HG02798 (cell line): ENCODE results near the gene TIMM29.

Experiments
- ATAC-seq: cut with Tn5 transposase; IDR thresholded peaks from one replicate; pipeline ENCODE4 v1.9.1; 2021; ENCODE audit warnings: mild to moderate bottlenecking; ENCODE audit not compliant: unreplicated experiment, poor library complexity

Gene TIMM29

DNA sequence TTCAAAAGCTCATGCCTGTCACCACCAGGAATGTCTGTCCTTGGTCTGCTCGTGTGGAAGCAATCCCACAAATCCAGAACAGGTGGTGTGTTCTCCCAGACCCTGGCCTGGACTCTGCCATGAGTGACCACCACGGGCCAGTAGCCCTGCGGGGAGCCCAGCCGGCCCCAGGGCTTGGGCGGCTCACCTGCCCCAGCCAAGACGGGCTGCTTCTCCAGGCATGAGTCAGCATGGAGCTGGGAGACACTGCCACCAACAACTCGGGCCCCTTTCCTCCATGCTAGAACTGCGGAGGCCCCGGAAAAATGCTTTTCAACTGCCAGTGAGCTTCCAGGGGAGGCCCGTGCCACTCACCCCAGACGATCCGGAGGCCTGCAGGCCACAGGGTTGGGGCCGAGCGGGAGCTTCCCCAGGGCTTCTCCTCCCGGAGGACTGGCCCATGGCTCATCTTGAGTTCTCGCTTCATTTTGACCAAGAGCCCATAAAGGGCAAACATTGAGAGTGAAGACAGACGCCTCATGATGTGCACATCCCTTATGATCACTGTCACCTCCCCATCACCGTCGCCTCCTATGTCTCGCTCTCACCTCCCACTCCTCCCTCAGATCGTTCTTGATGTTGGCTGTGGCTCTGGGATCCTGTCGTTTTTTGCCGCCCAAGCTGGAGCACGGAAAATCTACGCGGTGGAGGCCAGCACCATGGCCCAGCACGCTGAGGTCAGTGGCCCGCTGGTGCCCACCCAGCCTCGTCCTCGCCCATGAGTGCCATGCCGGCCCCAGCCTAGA is 16.8 kb upstream of the TIMM29 start:
- no peak for ATAC-seq

DNA sequence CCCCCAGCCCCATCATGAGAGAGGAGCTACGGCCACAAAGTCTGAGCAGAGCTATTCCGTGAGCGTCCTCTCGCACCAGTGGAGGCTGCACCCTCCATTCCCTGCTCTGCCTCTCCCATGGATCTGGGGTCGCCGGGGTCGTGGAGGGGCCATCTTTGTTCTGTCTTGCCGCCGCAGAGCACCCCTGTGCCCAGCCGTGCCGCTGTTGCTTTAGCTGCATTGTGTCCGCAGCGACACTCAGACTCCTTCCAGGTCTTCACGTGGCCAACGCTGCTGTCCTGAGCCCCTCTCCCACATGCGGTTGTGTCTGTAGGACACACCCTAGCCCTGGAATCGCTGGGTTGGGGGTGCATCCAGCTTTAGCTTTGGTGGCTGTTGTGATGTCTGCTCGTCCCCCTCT is 16.0 kb upstream of the TIMM29 start:
- no peak for ATAC-seq

DNA sequence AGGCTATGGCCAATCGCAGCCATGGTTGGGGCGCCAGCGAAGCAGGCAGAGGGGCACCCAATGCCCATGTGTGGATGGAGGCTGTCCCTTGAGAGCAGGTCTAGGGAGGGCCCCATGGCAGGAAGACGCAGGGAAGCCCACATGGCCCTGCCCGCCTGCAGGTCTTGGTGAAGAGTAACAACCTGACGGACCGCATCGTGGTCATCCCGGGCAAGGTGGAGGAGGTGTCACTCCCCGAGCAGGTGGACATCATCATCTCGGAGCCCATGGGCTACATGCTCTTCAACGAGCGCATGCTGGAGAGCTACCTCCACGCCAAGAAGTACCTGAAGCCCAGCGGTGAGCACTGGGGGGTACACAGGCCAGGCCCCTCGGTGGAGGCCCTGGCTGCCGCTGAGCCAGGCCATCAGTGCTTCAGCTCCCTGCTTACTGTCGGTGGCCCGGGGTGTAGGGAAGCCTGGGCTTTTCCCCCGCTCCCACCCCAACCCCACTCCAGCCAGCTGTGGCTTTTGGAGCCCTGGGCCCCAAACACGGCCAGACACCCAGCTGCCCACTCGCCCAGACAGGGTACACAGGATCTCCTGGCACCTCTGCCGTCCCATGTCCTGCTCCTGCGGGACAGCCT is 14.8 kb upstream of the TIMM29 start:
- no peak for ATAC-seq

DNA sequence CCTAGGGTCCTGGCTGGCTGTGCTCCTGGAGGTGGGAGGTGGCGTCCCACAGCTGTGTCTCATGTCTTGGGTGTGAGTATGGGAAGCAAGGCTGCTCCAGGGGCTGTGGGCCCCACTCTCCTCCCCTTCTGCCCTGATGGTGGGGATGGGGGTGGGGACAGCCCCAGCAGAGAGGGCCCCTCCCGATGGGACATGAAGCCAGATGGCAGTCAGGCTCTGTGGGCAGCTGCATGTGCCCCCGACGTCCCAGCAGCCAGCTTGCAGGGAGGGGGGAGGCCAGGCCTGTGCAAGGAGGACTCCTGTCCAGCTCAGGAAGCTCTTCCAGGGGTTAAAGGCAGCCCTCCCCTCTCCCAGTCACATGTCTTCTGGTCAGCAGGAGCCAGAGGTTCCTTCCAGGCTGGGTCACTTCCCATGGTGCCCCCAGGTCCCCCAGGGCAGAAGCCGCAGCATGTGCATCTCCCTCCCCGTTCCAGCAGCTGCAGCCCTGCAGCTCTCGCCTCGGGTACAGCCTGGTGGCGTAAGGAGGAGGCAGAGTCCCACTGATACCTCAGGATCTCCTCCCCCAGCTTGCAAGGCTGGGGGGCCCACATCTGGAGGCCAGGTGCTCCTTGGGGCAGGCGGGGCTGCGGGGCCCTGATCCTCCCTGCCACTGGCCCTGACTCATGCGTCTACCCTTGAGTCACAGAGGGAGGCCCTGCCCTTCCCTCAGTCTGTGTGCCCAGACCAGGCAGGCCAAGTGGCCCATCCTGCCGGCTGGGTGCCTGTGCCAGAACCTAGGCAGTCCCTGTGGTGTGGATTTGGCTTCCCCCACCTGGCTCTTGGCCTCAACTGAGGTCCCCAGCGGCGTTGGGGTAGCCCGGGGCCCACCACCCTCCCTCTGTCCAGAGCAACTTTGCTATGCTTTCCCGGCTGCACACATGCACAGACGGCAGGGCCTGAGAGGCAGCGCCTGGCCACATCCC is 13.2 kb upstream of the TIMM29 start:
- no peak for ATAC-seq

DNA sequence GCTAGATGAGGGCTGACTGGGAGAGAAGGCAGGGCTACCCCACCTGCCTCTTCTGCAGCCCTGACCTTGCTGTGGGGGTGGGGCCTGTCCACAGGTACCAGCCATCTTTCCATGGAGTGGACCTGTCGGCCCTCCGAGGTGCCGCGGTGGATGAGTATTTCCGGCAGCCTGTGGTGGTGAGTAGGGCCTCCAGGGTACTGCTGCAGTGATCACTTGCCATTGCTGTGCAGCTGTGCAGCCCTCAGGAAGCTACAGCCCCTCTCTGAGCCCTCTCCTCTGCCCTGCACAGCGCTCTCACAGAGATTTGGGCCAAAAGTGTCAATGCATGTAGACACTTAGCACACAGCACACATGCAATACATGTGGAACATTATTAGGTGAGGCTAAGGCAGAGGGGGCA is 12.0 kb upstream of the TIMM29 start:
- no peak for ATAC-seq

DNA sequence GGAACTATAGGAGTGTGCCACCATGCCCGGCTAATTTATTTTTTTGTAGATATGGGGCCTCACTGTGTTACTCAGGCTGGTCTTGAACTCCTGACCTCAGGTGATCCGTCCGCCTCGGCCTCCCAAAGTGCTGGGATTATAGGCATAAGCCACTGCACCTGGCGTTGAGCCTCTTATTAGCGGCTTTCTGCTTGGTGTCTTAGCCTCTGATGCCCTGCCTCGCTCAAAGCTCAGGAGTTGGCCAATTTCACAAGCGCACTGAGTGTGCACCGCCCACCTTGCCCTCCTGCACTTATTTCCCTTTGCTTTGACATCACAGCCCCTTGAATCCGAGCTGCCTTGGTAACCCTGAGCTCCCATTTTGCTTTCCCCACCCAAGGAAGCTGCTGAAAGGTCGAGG is 10.3 kb upstream of the TIMM29 start:
- no peak for ATAC-seq

DNA sequence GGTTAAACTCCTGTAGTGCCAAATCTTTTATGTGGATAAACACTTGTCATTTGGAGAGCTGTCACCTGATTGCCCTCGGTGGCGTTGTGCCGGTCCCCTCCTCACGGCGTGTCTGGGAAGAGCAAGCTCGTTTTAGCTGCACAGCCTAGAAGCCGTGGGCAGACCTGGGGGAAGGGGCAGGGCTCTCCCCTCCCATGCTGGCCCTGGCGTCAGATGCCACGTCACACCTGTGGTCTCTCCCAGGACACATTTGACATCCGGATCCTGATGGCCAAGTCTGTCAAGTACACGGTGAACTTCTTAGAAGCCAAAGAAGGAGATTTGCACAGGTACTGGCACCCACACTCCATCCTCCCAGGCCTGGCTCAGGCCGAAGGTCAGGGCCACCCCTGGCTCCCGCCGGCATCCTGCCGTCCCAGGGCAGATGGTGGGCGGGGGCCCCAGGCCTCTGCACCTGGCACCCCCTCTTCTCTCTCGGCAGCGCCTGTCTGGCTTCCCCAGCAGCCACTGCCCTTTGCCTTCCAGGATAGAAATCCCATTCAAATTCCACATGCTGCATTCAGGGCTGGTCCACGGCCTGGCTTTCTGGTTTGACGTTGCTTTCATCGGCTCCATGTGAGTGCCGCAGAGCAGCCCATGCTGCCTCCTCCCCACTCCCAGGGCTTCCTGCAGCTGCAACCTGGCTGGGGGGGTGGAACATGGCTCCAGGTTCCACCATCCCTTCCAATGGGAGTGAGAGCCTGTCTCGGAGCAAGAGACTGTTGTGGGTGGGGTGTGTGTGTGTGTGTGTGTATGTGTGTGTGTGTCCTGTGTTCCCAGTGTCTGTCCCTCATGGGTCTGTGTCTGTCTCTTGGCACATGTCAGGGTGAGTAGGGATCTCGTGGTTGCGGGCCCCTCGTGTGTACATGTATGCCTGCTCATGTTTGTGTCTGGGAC is 9.0 kb upstream of the TIMM29 start:
- no peak for ATAC-seq

DNA sequence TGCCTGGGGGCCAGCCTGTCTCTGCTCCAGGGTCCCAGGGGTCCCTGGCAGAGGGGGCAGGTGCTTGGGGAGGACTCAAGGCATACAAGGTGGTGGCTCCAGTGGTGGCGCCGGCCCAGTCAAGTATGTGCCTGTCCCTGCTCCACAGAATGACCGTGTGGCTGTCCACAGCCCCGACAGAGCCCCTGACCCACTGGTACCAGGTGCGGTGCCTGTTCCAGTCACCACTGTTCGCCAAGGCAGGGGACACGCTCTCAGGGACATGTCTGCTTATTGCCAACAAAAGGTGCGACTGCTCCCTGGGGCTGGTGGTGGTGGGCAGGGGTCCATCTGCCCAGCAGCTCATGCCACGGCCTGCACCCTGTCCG is 8.3 kb upstream of the TIMM29 start:
- ATAC-seq: no peak

DNA sequence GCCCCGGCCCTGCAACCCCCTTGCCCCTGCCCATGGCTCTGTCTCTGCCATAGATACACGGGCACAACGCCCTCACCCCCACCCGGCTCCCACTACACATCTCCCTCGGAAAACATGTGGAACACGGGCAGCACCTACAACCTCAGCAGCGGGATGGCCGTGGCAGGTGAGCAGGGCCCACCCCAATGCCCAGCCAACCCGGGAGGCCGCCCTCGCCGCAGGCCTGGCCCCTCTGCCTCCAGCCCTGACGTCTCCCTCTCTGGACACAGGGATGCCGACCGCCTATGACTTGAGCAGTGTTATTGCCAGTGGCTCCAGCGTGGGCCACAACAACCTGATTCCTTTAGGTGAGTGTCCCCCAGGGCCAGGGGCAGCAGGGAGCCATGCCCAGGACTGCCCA is 7.8 kb upstream of the TIMM29 start:
- no peak for ATAC-seq

DNA sequence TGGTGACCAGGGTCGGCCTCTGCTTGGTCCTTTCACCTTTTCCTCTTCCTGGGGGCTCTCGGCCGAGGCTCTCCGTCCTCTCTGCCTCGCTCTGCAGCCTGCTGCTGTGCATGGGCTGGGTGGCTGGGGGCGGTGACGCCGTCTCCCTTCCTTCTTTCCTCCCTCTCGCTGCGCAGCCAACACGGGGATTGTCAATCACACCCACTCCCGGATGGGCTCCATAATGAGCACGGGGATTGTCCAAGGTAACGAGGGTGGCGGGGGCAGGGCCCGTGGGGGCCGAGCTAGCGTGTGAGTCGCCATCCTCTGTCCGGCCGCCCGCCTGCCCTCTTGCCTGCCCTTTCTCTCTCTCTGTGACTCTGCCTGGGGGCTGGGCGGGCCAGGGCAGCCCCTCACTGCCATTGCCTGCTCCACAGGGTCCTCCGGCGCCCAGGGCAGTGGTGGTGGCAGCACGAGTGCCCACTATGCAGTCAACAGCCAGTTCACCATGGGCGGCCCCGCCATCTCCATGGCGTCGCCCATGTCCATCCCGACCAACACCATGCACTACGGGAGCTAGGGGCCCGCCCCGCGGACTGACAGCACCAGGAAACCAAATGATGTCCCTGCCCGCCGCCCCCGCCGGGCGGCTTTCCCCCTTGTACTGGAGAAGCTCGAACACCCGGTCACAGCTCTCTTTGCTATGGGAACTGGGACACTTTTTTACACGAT is 7.3 kb upstream of the TIMM29 start:
- no peak for ATAC-seq

DNA sequence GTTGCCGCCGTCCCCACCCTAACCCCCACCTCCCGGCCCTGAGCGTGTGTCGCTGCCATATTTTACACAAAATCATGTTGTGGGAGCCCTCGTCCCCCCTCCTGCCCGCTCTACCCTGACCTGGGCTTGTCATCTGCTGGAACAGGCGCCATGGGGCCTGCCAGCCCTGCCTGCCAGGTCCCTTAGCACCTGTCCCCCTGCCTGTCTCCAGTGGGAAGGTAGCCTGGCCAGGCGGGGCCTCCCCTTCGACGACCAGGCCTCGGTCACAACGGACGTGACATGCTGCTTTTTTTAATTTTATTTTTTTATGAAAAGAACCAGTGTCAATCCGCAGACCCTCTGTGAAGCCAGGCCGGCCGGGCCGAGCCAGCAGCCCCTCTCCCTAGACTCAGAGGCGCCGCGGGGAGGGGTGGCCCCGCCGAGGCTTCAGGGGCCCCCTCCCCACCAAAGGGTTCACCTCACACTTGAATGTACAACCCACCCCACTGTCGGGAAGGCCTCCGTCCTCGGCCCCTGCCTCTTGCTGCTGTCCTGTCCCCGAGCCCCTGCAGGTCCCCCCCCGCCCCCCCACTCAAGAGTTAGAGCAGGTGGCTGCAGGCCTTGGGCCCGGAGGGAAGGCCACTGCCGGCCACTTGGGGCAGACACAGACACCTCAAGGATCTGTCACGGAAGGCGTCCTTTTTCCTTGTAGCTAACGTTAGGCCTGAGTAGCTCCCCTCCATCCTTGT is 6.5 kb upstream of the TIMM29 start:
- no peak for ATAC-seq

DNA sequence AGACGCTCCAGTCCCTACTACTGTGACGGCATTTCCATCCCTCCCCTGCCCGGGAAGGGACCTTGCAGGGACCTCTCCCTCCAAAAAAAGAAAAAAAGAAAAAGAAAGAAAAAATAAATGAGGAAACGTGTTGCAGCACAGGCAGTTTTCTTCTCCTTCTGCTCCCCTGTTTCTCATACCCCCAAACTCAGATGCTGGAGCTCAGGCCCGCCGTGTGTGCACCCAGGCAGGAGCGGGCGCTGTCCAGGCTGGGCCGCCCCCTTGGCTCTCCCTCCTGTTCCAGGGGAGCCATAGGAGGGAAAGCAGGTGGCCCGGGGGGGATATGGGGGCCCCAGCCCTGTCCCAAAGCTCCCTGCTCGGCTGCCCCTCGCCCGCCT is 6.0 kb upstream of the TIMM29 start:
- ATAC-seq: no peak

DNA sequence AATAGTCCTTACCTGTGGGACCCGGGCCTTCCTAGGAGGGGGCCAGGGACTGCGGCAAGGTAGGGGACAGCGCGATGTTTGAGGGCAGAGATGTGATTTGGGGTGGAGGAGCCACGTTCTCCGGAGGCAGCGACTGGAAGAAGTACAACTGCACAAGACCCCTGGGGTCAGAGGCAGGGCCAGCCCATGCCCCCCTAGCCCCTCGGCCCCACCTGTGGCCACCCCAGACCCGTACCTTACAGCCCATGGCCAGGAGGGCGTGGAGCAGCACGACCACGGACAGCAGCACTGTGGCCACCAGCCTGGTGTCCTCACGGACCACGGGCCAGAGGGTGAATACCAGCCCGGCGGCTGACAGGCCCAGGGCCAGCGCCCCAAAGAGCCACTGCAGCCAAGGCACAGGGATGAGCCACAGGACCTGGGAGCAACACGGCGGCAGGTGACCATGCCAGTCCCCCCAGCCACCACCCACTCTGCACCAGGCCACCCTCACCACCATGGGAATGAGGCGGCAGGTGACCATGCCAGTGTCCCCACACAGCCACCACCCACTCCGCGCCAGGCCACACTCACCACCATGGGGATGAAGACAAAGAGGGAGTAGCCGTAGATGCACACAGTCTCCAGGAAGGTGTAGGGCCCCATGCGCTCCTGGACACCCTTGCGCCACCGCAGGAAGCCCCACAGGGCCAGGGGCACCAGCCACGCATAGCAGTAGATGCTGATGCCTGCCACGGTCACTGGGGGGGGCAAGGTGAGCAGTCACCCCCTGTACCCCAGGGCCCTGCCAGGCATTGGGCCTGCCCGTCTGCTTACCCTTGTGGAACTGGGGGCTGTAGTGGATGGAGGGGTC is 5.1 kb upstream of the TIMM29 start:
- no peak for ATAC-seq

DNA sequence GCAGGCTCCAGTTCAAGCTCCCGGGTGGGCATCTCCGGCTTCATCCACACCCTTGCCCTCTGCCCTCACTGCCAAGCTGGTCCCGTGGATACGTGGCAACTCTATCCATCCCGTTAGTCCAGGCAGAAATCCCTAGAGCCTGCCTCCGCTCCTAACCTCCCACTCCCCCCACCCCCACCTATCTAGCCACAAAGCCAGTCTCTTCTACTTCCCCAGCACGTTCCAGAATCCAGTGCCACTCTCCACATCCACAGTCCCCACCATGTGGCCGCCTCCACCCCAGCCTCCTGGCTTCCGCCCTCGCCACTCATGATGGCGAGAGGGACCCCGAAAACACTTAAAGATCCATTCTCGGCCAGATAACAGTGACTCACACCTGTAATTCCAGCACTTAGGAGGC is 4.0 kb upstream of the TIMM29 start:
- no peak for ATAC-seq

DNA sequence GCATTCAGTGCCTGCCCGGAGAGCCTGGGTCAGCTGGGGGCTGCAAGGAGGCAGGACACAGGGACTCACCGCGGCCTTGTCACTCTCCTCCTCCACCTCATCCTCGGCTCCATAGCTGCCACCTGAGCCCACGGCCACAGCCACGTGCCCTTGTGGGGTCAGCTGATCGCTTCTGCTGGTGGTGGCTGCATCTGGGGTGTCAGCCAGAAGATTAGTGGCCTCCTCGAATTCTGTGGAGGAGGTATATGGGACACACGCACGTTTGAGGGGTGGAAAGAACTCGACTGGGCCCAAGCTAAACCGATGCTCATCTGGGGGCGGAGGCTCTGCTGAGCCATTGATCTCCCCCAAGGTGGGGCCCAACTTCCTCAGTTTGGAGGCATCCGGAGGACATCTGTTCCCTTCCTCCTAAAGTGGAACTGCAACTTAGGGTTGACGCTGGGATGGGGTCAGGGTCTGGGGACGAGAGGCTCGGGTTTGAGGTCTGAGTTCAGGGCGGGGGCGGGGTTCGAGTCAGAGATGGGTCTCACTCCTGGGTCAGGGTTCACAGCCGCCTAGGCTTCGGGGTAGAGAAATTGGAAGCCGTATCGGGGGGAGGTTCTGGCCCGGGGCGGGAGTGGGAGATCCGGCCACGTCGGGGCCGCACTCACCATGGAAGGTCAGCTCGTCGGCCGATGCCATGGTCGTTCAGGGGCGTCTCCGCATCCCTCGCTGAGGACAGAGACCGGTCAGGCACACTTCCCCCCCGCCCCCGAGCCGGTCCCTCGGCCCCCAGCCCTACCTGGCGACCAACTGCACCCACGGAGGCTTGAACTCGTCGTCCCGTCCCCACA is 665 bp upstream of the TIMM29 start:
- ATAC-seq: no peak

DNA sequence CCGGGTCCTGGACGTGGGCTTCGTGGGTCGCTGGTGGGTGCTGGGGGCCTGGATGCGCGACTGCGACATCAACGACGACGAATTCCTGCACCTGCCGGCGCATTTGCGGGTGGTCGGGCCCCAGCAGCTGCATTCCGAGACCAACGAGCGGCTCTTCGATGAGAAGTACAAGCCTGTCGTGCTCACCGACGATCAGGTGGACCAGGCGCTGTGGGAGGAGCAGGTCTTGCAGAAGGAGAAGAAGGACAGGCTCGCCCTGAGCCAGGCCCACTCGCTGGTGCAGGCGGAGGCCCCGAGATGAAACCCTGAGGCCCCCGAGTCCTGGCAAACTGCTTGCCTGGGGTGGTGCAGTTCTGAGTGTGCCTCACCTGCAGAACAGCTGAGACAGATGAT is 787 bp downstream of the TIMM29 start:
- no peak for ATAC-seq

DNA sequence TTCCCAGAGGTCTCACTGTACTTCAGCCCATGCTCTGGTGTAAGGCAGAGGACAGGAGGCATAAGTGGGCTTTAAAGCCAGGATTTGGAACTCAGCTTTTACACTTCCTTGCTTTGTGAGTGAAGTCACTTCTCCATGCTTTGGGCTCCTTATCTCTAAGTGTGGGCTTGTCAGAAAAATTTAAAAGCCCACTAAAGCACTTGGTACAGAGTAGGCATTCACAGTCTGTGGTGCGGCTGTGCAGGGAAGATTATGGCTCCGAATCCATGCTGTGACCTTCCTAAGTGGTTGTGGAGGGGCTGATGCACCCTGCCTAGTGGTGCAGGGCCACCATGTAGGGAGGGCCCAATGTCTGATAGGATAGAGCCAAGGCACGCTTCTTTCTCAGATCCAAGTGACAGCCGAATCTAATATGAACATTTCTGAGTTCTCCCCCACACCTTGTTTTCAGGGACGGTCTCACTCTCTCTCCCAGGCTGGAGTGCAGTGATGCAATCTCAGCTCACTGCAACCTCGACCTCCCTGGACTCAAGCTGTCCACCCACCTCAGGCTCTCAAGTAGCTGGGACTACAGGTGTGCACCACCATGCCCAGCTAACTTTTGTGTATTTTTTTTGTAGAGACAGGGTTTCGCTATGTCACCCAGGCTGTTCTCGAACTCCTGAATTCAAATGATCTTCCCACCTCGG is 6.9 kb downstream of the TIMM29 start:
- ATAC-seq: no peak
